Metanephros (tissue), 2 donors: Measurements from ENCODE around the gene TAS2R10. TPM values are rescaled to one million over a fixed set of nuclear protein-coding genes. Genes with fewer than 3 reads are reported as not detected.

Source experiments
- small RNA-seq: library from RNA; depleted of rRNA; stranded (forward); fragments of <200 nt; gene quantifications from one replicate; pipeline ENCODE3, GENCODE V24; 2014; ENCODE audit warnings: low replicate concordance
- total RNA-seq: library from RNA; depleted of rRNA; stranded (reverse); fragments of >200 nt; gene quantifications from one replicate; pipeline ENCODE4 v1.2.3, GENCODE V29; 2014

TAS2R10 gene, protein sequence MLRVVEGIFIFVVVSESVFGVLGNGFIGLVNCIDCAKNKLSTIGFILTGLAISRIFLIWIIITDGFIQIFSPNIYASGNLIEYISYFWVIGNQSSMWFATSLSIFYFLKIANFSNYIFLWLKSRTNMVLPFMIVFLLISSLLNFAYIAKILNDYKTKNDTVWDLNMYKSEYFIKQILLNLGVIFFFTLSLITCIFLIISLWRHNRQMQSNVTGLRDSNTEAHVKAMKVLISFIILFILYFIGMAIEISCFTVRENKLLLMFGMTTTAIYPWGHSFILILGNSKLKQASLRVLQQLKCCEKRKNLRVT
- 1.6 TPM for total RNA-seq

DNA sequence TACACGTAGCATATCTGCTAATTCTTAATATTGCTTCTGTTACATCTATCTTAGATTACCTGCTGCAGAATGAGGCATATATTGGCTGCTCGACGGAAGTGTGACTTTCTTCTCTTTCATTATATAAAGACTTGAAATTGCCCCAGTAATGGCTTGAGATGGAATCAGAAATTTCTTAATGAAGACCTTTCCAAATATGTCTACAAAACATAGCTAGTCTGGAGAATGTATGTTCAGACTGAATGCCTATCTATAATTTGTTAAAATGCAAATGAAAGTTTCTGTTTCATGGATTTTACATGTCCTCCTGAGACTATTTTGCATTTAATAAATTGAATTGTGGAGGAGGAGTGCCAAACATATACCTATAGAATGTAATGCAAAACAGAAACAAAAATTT is at the start of gene TAS2R10:
Gene TAS2R10, minus strand, starts transcription at position 101 of the 400 bp plus-strand sequence. Its CDS starts 89 bp downstream, at position 12.

DNA sequence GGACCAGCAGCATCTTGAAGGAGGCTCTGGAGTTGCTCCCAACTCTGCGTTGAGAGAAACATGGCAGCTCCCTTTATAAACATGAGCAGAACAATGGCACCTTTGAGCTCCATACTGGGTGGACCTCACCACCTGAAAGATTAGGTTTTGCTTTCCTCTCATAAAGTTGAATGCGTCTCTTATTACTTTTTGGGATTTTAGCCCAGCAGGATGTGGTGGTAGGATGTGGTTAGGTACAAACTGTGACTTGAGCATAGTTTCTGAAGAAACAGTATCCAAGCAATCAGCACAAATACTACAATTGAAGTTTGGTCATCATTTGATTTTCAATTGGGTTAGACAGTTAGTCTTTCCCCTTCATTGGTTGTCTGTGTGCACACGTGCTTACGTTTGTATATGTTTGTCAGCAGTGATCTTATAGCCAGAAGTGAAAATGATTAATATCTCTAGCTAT is 23.3 kb upstream of the TAS2R10 start, which contains the start of gene PRR4:
Gene PRR4, minus strand, starts transcription at position 51 of the 454 bp plus-strand sequence. Its CDS starts 38 bp downstream, at position 13.

DNA sequence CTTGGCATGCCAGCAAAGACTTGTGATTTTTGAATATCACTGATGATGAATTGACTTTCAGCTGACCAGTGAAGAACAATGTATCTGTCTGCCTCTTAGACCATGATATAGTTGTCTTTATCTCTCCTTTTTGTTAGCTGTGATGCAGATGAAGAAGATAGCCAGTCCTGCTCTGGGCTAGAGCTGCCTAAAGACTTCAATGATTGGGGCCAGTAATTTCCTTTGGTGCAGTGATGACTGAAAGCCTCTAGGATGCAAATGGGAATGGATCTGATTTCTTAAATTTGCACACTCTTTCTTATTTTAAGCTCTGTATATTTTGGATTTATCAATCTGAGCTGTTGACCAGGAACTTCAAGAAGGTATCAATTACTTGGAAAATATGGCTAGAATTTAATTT is 16.1 kb downstream of the TAS2R10 start, which contains the start of gene TAS2R9:
Gene TAS2R9, minus strand, starts transcription at position 101 of the 400 bp plus-strand sequence. Its CDS starts 93 bp downstream, at position 8.

DNA sequence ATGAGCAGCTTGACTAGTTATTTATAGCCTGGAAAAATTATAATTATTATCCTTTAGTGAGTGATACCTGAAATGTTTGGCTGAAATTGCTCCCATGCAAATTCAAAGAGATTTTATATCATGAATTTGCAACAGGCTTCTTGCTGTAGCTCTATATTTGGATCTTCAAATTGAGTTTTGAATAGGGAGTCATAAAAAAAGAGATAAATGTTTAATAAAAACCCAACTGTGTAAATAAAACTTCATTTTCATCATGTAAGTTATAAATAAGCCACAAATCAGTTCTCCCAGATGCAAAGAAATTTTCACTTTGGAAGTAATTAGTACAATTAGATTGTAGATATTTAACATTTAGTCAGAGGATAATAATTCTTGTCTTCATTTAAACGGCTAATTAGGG is 19.0 kb downstream of the TAS2R10 start, which contains the start of gene TAS2R8:
Gene TAS2R8, minus strand, starts transcription at position 101 of the 400 bp plus-strand sequence. CDS start 306 bp downstream, outside the sequence.

DNA sequence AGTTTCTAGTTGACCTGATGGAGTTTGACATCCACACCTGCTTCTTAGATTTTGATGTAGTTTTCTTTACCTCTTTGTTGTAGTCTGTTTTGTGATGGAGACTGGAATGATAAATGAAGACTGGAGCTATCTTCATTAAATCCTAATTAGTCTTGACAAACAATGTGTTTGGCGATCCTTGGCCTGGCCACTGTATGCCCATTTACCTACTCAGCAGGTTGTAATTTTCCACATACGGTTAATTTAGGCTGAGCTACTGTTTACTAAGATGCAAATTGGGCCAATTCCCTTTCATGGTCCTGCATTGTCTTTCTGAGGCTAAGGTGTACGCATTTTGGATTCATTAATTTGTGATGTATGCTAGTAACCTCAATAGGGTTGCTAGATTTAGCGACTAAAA is 23.6 kb downstream of the TAS2R10 start, which contains the start of gene TAS2R7:
Gene TAS2R7, minus strand, starts transcription at position 41 of the 400 bp plus-strand sequence. CDS start 57 bp downstream, outside the sequence.

Small RNA genes within 50 kb of the gene (small RNA-seq; reads per million reads assigned to genes)
- gene PRR4: not detected

Other genes starting within 250 kb of the TAS2R10 start
- gene MAGOHB, start 212.7 kb downstream of the TAS2R10 start, total RNA-seq: 22.4 TPM
- 1.1 TPM for gene STYK1, start 152.3 kb downstream of the TAS2R10 start, total RNA-seq
- 256 TPM for gene YBX3, start 103.0 kb downstream of the TAS2R10 start, total RNA-seq
- not detected for gene TAS2R7, start 23.7 kb downstream of the TAS2R10 start, total RNA-seq
- gene TAS2R8, start 19.1 kb downstream of the TAS2R10 start, total RNA-seq: 0.18 TPM
- not detected for gene TAS2R9, start 16.2 kb downstream of the TAS2R10 start, total RNA-seq
- gene PRR4, start 23.1 kb upstream of the TAS2R10 start, total RNA-seq: 7.2 TPM
- gene PRH1, start 57.9 kb upstream of the TAS2R10 start, total RNA-seq: 67.3 TPM
- gene TAS2R13, start 83.2 kb upstream of the TAS2R10 start, total RNA-seq: 5.3 TPM
- 0.70 TPM for gene PRH2, start 102.9 kb upstream of the TAS2R10 start, total RNA-seq
- gene TAS2R14, start 112.9 kb upstream of the TAS2R10 start, total RNA-seq: 8.2 TPM
- 7.0 TPM for gene TAS2R50, start 160.6 kb upstream of the TAS2R10 start, total RNA-seq
- gene TAS2R20, start 171.9 kb upstream of the TAS2R10 start, total RNA-seq: 9.4 TPM
- gene TAS2R19, start 196.3 kb upstream of the TAS2R10 start, total RNA-seq: 14.1 TPM
- 18.9 TPM for gene TAS2R31, start 205.0 kb upstream of the TAS2R10 start, total RNA-seq
- 6.7 TPM for gene TAS2R46, start 235.9 kb upstream of the TAS2R10 start, total RNA-seq